ENCODE results near the gene C1orf21. TPM values are rescaled to one million over a fixed set of nuclear protein-coding genes. Genes with fewer than 3 reads are reported as not detected.

C1orf21 gene
- total and polyA plus RNA-seq, 2 donors (not counting 3 experiments of a cell fraction or from before 2014, with no cell fraction given), result 0.79 to 8.5 TPM

GRCh38 chr1:184672013-184672726 is 285.3 kb downstream of the C1orf21 start:
- POLR2A ChIA-PET, result no interaction called here

More at GRCh38 chr1:184672013-184672726, 285.3 kb downstream of the C1orf21 start:
- no peak overlapping the region for H3K27ac ChIP-seq (ENCODE audit: insufficient read depth, low read depth, low read length)
- no peaks in the 10 kb centered on the region for H3K9me1 ChIP-seq (replicated peaks; ENCODE audit: control insufficient read depth, extremely low read depth, insufficient read depth, low read length)
- CTCF ChIA-PET, result interaction anchor here (1.4 kb wide), 1 partner anchor 8 kb away, joined by 4 read pairs; no protein-coding TSS in a partner anchor
- peaks cover 9 to 18% of the 10 kb centered on the region in 2 experiments for H3K27me3 ChIP-seq (ENCODE audit: control insufficient read depth in 2 of 2, insufficient read depth in 2 of 2, low read length in 2 of 2)
- no peaks in the 10 kb centered on the region for H3K79me2 ChIP-seq (ENCODE audit: control insufficient read depth, insufficient read depth, low read length)
- H3K4me2 ChIP-seq (ENCODE audit: insufficient read depth, low read length), result no peak overlapping the region
- TF ChIP-seq POLR2A (IDR thresholded peaks at IDR 0.05; ENCODE audit: low read depth, low read length) (no peak), EZH2 (IDR thresholded peaks at IDR 0.05; ENCODE audit: borderline replicate concordance, low read depth, low read length, severe bottlenecking) (no peak), CTCF (IDR thresholded peaks at IDR 0.05; ENCODE audit: extremely low read depth in 1 of 2, insufficient read depth in 1 of 2, low read depth in 1 of 2, low read length in 2 of 2) (no peak), MYC (IDR thresholded peaks at IDR 0.05; ENCODE audit: low read depth, low read length) (no peak), FOS (IDR thresholded peaks at IDR 0.05; ENCODE audit: borderline replicate concordance, insufficient read depth, low read length) (no peak), POLR2AphosphoS5 (IDR thresholded peaks at IDR 0.05; ENCODE audit: insufficient read depth, low read depth, low read length) (no peak), GATA2 (IDR thresholded peaks at IDR 0.05; ENCODE audit: insufficient read depth, insufficient read length, low read depth, low read length) (no peak), JUN (IDR thresholded peaks at IDR 0.05; ENCODE audit: borderline replicate concordance, insufficient read depth, insufficient read length, low read depth) (no peak)
- TF ChIP-seq, protein P1, sequence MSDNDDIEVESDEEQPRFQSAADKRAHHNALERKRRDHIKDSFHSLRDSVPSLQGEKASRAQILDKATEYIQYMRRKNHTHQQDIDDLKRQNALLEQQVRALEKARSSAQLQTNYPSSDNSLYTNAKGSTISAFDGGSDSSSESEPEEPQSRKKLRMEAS (IDR thresholded peaks at IDR 0.05; ENCODE audit: insufficient read depth, insufficient read length), result no peak
- H3K4me3 ChIP-seq (replicated peaks in 1 of 3; ENCODE audit: insufficient read depth in 1 of 3, low read depth in 1 of 3, low read length in 3 of 3), result no peak overlapping the region
- FAIRE-seq, result no peak
- H3K36me3 ChIP-seq (ENCODE audit: control insufficient read depth in 2 of 2, extremely low read depth in 1 of 2, insufficient read depth in 2 of 2, low read length in 2 of 2), result no peaks in the 10 kb centered on the region
- H2AFZ ChIP-seq (ENCODE audit: low read depth, low read length), result no peak overlapping the region
- no peaks in the 10 kb centered on the region for H4K20me1 ChIP-seq (replicated peaks; ENCODE audit: control insufficient read depth, extremely low read depth, insufficient read depth, low read length)
- no peak overlapping the region for H3K9ac ChIP-seq (replicated peaks; ENCODE audit: extremely low read depth, insufficient read depth, low read length)
- dilution Hi-C loops (cut with MboI; ENCODE audit: extremely low pct_ligation_motif_present, low sequenced_read_pairs) (no loop called here), intact Hi-C loops (cut with micrococcal nuclease) (no loop called here)
- BruUV-seq (replicated peaks), result no TSS peak
- no peaks in the 10 kb centered on the region for H3K9me3 ChIP-seq (replicated peaks; ENCODE audit: control insufficient read depth, insufficient read depth, low read length)
- H3K4me1 ChIP-seq (ENCODE audit: control insufficient read depth, extremely low read depth, insufficient read depth, low read length), result no peaks in the 10 kb centered on the region
- no peak for DNase-seq (ENCODE audit: low read depth, low spot score)
